Measurements from ENCODE around the gene MYCBP. TPM values are rescaled to one million over a fixed set of nuclear protein-coding genes. Genes with fewer than 3 reads are reported as not detected.
"Not testable (repeated sequence)": the region's sequence is repeated elsewhere in the genome, so short reads cannot be mapped to it uniquely, and the experiment has no call there.

Gene MYCBP
- total RNA-seq, 1 experiment from 2014 or later = 15.0 TPM

DNA sequence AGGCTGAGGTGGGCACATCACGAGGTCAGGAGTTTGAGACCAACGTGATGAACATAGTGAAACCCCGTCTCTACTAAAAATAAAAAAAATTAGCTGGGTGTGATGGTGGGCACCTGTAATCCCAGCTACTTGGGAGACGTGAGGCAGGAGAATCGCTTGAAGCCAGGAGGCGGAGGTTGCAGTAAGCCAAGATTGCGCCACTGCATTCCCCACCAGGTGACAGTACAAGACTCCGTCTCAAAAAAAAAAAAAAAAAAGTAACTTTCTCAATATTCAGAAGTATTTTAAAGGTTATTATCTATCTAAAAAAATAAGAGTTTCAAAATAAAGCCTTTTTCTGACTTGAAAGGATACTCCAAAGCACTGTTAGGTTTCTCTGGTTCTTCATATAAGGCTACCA is 5.9 kb downstream of the MYCBP start:
- DNase-seq (ENCODE audit: low spot score) = no peak

DNA sequence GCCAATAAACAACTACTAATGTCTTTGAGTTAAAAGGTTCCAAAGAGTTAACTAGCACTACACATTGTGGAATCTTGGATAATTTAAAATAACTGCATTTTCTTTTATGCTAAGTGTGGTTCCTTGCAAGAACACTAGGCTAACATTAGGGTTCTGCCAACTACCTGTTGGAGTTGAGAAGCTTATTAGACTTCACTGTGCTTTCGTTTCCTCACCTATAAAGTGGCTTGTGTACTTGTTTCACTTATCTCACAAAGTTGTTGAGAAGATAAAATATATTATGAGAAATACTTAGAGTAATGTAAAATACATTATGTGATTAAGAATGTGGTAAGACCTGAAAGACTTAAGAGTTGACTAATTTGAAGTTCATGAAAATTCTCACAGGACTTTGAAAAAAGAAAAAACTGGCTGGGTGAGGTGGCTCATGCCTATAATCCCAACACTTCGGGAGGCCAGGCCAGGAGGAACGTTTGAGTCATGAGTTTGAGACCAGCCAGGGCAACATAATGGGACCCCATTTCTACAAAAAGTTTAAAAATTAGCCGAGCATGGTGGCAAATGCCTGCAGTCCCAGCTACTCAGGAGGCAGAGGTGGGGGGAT is 7.9 kb downstream of the MYCBP start:
- no peak for DNase-seq (ENCODE audit: low spot score)

DNA sequence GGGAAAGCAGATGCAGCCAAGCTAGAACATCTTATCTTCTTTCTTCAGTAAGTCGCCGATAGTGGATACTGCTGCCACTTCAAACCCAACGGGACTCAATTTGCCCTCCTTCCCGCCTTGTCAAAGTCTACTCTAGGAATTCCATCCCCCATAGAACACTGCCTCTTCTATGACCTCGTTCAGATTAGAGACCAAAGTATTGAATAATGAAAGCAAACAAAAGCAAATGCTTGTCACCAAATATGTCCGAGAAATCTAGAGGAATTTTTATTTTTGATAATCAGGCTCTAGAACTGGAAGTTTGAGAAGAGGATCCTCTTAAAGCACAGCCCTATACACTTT is 12.7 kb downstream of the MYCBP start:
- DNase-seq (ENCODE audit: low spot score) = peak; percentile 13

DNA sequence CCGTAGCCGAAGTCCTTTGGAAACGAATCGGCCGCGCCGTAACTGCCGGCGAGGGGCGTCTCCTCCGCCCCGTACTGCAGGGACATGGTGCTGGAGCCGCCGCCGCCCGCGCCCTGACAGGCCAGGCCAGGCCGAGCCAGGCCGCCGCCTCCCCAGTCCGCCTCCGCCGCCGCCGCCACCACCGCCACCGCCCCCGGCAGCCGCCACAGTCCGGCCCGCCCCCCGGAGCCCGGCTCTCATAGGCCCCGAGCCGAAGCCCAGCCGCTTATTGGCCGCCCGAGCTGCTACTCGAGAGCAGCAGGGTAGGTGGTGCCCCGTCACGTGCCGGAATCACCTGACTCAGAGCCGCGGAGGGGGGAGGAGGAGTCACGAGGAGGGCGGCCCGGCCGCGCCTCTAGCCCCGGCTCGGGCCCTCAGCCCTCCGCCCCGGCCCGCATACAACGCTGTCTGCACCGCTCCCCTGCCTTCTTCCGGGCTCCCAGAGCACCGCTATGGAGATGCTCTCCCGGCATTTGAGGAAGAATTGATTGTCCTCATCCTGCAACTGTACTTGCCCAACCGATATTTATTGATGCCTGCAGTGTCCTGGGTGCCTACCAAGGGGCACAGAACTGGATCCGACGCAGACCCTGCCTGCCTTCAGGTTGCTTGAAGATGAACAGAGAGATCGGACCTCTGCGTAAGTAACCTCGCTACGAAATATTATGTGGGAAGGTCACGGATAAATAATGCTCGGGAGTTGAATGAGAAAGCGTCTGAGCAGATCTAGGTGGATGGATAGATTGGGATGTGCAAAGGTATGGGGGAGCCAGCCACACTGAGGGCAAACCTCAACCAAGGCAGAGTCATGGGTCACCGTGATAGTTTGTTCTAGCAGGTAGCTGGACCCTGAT is 13.3 kb downstream of the MYCBP start, which contains the start of gene RRAGC:
Gene RRAGC (minus strand): TSS at position 212 of the 893 bp plus-strand sequence. CDS start 126 bp downstream, at position 86.
- peak; percentile 95 for DNase-seq (ENCODE audit: low spot score)

DNA sequence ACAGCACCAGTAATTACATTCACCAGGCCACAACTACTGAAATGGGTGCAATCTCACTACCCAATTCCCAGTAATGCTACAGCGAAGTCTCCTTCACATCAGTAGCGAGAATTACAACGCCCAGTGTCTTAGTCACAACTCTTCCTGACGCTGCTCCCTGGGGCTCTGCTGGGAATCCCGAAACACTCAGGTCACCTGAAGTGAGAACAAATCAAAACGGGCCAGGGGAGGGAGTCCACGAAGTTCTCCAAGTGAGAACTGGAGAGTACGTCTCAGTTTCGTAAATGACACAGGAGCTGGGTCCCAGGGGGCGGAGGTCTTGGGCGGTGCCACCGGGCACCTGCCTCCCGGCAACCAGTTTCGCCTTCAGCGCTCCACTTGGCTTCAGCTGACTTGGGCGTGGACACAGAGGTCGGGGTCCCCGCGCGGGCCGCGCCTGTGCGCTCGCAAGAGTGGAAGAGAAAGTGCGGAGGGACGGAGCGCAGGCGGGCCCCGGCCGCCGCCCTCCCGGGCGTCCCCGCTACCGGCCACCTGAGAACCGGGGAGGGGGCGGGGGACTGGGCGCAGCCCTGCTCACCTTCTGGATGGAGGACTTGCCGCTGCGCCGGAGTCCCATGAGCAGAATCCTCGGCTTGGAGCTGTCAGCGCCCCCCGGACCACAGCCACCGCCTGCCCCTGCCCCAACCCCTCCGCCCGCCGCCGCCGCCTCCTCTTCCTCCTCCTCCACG is 14.2 kb downstream of the MYCBP start:
- DNase-seq (ENCODE audit: low spot score) = peak; percentile 48

DNA sequence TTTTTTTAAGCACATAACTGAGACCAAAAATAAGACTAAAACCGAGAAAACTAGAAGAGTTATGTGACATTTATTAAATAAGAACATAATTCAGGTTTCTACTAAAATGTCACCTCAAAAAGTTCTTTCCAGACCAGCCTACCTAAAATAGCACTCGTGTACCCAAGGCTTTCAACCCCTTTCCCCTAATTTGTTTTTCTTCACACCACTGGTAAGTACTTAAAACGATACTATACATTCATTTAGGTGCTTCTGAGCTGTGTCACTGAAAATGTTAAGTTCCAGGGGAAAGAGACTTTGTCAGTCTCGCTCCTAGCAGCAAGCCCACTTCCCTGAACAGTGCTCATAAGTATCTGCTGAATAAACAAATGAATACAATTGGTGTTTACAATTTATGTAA is 20.4 kb downstream of the MYCBP start:
- DNase-seq (ENCODE audit: low spot score) = no peak

DNA sequence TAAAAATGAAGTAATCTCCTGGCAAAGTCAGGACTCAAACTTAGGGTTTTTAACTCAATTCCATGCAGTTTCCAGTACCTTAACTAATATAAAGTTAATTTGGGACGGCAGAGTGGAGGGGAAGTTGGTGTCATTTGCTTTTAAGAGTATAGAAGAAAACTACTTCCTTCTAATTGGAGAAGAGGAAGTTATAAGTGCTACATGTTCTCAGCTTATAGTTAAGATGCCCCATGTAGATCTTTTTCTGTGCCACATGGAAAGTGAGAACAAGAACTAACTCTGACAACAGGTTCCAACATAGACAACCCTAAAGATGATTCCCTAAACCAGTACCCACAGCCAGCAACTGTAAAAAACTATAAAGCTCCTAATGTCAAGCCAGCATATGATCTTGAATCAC is 25.1 kb downstream of the MYCBP start:
- no peak for DNase-seq (ENCODE audit: low spot score)

DNA sequence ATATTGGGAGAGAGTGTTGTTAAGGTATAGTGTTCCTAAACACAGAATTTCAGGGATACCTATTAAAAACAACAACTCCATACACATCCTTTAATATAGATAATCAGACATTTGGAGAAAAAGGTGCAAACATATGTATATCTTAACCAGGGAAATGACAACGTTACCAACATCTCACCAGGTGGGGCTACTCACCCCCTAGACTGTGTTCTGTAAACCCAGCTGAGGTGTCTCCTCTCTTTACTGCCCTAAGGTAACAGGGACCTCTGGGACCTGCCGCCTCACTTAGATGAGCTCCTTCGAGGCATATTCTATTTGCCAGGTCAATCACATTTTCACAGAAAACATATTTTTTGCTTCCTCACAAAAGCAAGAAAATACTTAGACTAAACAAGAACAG is 26.9 kb downstream of the MYCBP start:
- no peak for DNase-seq (ENCODE audit: low spot score)

DNA sequence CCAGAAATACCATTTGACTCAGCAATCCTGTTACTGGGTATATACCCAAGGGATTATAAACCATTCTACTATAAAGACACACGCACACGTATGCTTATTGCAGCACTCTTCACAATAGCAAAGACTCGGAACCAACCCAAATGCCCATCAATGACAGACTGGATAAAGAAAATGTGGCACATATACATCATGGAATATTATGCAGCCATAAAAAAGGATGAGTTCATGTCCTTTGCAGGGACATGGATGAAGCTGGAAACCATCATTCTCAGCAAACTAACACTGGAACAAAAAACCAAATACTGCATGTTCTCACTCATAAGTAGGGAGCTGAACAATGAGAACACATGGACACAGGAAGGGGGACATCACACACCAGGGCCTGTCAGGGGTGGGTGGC is 28.1 kb downstream of the MYCBP start:
- DNase-seq (ENCODE audit: low spot score) = not testable (repeated sequence)

DNA sequence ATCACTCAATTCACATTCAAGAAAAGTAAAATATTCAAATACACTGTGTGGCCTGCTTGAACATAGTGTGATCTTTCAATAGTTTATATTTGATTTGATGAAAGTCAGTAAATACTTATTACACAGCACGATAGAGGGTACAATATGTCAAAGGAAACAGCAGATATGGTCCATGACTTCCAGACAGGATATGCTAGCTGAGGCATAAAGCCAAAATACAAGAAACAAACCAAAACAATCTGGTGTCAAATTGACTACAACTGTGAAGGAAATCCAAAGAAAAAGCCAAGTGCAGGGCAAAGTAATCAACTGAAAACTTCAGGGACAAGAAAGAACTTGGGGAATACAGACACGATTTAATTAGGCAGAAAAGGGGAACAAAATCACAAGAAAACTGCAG is 32.9 kb downstream of the MYCBP start:
- DNase-seq (ENCODE audit: low spot score) = no peak

DNA sequence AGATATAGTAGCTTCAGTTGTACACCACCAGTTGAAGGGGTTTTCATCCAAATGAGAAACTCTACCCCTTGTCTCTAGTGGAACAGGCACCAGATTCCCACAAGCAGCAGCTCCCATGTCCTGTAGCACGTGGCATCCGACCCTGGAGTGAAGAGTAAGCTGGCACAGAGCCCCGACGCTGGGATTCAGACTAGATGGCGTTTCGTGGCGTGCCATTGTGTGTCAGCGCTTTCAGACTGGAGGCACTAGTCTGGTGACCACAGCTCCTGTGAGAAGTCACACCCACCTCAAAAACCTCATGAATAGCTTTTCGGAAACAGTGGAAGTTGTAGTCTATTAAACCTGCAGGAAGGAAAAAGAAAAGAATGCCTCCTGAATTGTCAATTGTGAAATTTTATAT is 33.8 kb downstream of the MYCBP start:
- DNase-seq (ENCODE audit: low spot score) = no peak

DNA sequence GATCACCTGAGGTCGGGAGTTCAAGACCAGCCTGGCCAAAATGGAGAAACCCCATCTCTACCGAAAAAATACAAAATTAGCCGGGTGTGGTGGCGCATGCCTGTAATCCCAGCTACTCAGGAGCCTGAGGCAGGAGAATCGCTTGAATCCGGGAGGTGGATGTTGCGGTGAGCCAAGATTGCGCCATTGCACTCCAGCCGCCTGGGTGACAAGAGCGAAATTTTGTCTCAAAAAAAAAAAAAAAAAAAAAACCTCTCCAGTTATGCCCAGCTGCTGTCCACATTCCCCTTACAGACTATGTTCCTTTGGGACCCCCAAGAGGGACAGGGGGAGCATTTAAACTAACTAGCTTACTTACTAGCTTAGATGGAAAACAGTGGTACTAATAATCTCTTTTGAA is 36.8 kb downstream of the MYCBP start:
- DNase-seq (ENCODE audit: low spot score) = not testable (repeated sequence)

DNA sequence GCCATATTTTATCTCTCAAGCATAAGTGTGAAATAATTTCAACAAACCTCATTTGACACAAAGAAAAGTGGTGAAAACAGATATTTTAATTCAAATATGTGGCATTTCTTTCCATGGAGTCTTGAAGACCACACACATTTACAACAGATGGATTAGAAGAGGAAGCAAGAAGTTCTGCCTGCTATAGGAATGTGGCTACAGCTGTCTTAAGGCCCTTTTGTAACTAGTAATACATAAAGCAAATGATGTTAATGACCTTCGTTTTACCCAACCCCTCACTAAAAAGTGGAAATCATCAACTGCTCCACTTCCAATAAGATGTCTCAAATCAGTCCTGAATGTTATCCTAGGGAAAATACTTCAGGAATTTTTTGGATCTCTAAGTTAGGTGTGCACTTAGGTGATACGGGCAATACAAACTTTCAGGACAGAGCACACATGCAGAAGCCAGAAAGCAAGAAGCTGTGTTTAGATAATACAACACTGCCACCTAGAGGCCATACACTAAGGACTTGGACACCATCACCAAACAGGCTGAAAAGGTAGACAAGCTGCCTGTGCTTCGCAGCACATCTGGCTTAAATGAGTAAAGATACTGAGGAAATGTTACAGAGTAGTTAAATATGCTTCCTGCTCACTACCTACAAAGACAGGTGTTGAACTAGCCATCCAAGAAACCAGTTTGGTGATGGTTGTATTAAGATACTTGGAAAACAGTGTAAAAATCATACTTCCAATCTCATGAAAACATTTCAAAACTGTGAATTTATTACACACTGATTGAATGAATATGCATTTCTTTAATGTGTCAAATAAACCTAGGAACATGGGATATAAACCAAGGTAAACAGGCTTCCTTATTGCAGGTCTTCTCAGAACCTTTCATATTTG is 38.0 kb downstream of the MYCBP start:
- peak; percentile 92 for DNase-seq (ENCODE audit: low spot score)

DNA sequence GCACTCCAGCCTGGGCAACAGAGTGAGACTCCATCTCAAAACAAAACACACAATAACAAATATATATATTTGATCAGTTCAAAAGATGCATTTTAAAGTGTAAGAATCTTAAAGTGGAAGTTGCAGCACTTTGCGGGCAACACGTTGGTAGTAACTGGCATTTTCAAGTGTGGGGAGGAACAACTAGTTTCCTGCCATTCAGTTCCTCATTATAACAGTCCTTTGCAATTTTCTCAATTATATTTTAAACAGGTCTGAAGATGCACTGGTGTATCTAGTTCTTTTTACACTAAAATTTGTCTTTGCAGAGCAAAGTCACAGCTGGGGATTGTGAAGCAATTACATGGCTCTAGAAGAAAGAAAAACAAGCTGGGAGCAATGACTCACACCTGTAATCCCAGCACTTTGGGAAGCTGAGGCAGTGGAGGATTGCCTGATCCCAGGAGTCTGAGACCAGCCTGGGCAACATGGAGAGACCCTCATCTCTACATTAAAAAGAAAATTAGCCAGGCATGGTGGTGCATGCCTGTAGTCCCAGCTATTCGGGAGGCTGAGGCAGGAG is 38.8 kb downstream of the MYCBP start:
- no peak for DNase-seq (ENCODE audit: low spot score)

DNA sequence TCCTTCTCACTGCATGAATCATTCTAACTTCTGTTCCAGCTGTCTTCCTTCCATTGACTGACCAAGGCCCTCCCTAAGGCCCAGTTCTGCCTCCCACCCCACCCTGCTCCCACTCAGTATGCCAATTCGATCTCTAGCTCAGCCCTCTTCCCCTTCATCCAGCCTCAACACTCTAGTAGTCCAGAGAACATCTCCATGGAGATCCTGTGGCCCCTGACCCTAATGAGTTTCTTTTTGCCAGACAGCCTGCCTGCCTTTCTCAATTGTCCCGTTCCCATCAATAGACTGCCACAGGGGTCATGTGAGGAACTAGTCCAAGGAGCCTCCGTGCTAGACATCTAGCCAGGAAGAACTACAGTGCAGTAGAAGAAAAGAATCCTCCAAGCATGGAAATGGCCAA is 40.0 kb downstream of the MYCBP start:
- no peak for DNase-seq (ENCODE audit: low spot score)

DNA sequence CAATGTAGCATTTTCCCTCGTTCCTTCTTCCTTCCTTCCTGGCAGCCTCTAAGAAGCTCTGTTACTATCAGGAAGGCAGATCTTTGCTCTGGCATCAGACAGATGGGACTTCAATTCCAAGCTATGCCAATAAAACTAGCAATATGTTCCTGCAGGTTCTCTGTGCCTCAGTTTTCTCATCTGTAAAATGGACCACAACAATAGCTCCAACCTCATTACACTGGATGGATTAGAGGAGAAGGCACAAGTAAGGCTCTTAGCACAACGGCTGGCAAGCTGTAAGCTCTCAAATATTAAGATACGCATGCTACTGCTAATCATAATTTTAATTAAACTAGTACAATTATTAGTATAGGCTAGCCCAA is 40.8 kb downstream of the MYCBP start:
- no peak for DNase-seq (ENCODE audit: low spot score)

DNA sequence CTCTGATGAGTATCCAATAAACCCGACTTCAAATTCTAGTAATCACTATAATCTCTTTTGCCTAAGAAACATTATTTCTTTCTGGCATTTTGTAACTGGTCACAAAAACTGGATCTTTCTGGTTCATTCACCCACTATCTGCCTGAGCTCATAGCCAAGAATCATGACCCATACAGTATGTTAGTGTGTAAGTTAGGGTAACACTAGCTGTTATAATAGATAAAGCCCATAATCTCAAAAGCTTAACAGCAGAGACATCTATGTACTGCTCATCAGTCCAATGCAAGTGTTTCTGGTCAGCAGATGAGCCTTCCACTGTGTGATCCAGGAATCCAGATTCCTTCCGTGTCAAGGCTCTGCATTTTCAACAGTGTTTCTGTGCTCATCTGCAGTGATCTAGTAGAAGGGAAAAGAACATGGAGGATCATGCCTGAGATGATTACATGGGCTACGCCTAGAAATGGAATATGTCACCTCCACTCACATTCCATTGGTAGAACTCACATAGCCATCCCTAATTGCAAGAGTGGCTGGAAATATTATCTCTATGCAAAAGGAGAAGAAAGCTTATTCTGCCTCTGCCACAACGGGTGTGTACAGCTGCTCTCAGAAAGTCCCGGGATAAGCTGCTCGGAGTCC is 41.3 kb downstream of the MYCBP start:
- no peak for DNase-seq (ENCODE audit: low spot score)

DNA sequence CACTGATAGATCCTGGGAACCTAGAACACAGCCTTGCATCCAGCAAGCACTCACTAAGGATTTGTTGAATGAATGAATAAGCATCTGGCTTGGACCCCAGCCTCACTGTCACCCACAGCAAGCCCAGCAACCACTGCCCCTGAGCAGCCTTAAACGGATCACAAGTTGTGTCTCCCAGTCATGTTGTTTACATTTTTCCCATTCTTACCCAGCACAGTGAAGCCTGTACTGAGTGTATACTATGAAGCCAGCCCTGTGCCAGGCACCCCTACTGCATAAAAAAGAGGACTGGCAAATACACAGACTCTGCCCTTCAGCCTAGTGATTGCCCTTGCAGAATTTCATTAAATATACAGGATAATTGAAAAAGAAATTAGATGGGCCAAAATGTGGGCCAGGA is 43.8 kb downstream of the MYCBP start:
- no peak for DNase-seq (ENCODE audit: low spot score)

DNA sequence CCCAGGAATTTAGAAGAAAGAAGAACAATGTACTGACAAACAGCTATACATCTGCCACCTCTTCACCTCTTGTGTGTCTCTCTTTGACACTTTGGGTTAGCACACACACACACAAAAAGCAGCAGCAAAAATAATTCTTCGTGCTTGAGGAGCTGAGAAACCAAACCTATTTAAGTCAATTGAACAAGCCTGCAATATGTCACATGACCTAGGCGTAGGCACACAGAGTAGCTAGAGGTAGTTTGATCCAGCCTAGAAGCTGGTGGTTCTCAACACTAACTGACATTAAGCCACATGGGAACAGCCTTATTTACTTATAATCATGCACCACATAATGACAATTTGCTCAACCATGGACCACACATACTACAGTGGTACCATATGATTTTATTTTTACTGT is 45.8 kb downstream of the MYCBP start:
- no peak for DNase-seq (ENCODE audit: low spot score)

DNA sequence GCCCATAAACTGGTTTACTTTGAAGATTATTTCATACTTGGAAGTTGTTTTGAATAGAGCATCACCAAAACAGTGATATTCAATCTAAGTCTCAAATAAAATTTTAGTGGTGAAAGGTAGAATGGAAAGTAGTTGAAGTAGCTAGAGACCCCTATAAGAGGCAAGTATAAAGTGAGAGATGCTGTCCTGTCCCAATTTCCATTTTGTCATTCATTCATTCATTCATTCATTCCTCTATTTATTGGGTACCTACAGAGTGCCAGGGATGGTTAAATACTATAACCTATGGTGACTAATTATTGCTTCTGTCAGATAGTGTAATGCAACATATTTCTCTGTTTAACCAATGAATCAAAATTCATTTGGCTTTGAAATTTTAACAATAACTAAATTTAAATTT is 46.3 kb downstream of the MYCBP start:
- no peak for DNase-seq (ENCODE audit: low spot score)

DNA sequence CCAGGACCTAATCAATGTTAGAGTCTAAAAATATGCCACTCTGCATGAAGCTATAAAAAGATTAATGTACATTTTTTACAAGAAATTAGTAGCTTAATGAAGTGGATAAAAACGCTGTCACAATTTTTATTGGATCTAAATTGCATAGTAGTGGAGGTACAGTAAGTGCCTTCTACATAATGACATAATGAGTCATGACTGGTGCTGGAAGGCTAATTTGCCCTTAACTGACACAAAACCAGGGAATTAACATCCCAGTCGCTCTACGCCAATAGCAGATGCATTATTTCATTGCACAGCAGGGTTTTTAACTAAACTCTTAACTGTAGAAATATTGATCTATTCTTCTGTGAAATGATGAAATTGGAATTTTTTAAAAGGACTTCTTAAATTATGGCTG is 46.9 kb downstream of the MYCBP start:
- DNase-seq (ENCODE audit: low spot score) = no peak

All from HT-29 (cell line).